KMS-11 (cell line): ENCODE data around the gene AIRE.

Source experiments
- H2AFZ ChIP-seq: fragments of 200-600 bp; sonication (generic); 2 replicates; pipeline ENCODE4 v1.6.1; 2016; ENCODE audit warnings: antibody characterized with exemption, mixed run types, low read depth
- H3K27ac ChIP-seq: fragments of 200-600 bp; sonication (generic); 2 replicates; pipeline ENCODE4 v1.6.1; 2016; ENCODE audit warnings: mild to moderate bottlenecking, mixed run types
- H3K27me3 ChIP-seq: fragments of 200-600 bp; sonication (generic); 2 replicates; pipeline ENCODE4 v1.6.1; 2017; ENCODE audit warnings: mild to moderate bottlenecking, low read depth, mixed run types, moderate library complexity; ENCODE audit not compliant: insufficient read depth
- H3K36me3 ChIP-seq: fragments of 200-600 bp; sonication (generic); 2 replicates; pipeline ENCODE4 v1.6.1; 2017; ENCODE audit warnings: mild to moderate bottlenecking, mixed run types; ENCODE audit not compliant: insufficient read depth
- H3K4me1 ChIP-seq: fragments of 200-600 bp; sonication (generic); 2 replicates; pipeline ENCODE4 v1.6.1; 2016; ENCODE audit warnings: mild to moderate bottlenecking, low read depth, mixed run types; ENCODE audit not compliant: poor library complexity, severe bottlenecking
- H3K4me2 ChIP-seq: fragments of 200-600 bp; sonication (generic); 2 replicates; pipeline ENCODE4 v1.7.0; 2016; ENCODE audit warnings: mild to moderate bottlenecking, mixed run types
- H3K4me3 ChIP-seq: fragments of 200-600 bp; sonication (generic); IDR thresholded peaks from 2 replicates; pipeline ENCODE4 v1.6.1; 2017; ENCODE audit warnings: low read depth, low read length, mixed read lengths; ENCODE audit not compliant: insufficient read depth
- H3K79me2 ChIP-seq: fragments of 200-600 bp; sonication (generic); 2 replicates; pipeline ENCODE4 v1.6.1; 2016; ENCODE audit warnings: low read depth, mixed run types; ENCODE audit not compliant: insufficient read depth
- H3K9ac ChIP-seq: fragments of 200-600 bp; sonication (generic); 2 replicates; pipeline ENCODE4 v1.6.1; 2016; ENCODE audit warnings: mild to moderate bottlenecking, mixed run types
- H4K20me1 ChIP-seq: fragments of 200-600 bp; sonication (generic); 2 replicates; pipeline ENCODE4 v1.6.1; 2016; ENCODE audit warnings: mild to moderate bottlenecking, mixed run types; ENCODE audit not compliant: insufficient read depth
- CTCF ChIP-seq: fragments of 200-600 bp; sonication (generic); conservative IDR thresholded peaks from 2 replicates; pipeline ENCODE4 v1.6.1; 2017; ENCODE audit warnings: low read depth, mild to moderate bottlenecking, antibody characterized with exemption, low read length, moderate library complexity, mixed read lengths

Gene AIRE

GRCh38 chr21:44310628-44311507, 25.2 kb downstream of the AIRE start:
- Histone ChIP-seq H3K4me1 (no peaks in the 10 kb centered on the region), H3K36me3 (no peaks in the 10 kb centered on the region), H3K4me3 (no peak overlapping the region), H3K79me2 (peaks cover 17% of the 10 kb centered on the region; the same call in 1 of the 2 replicates), H3K27me3 (no peaks in the 10 kb centered on the region), H4K20me1 (no peaks in the 10 kb centered on the region), H3K27ac (no peak overlapping the region), H2AFZ (no peak overlapping the region), H3K4me2 (no peak overlapping the region), H3K9ac (no peak overlapping the region)
- no peak for TF ChIP-seq CTCF

- Histone ChIP-seq H3K27me3 (no peaks in the 10 kb centered on the region), H3K9ac (no peak overlapping the region), H3K79me2 (peaks cover 7% of the 10 kb centered on the region; the same call in 1 of the 2 replicates), H3K4me3 (no peak overlapping the region), H3K4me1 (no peaks in the 10 kb centered on the region), H4K20me1 (no peaks in the 10 kb centered on the region), H3K27ac (no peak overlapping the region), H3K4me2 (no peak overlapping the region), H3K36me3 (no peaks in the 10 kb centered on the region), H2AFZ (no peak overlapping the region)
- no peak for TF ChIP-seq CTCF
These were observed 26.4 kb downstream of the AIRE start for GRCh38 chr21:44312089-44312488.

GRCh38 chr21:44312716-44313115, 27.0 kb downstream of the AIRE start:
- H4K20me1 ChIP-seq: no peaks in the 10 kb centered on the region

GRCh38 chr21:44313451-44313850, 27.8 kb downstream of the AIRE start:
- Histone ChIP-seq H4K20me1 (no peaks in the 10 kb centered on the region), H3K9ac (no peak overlapping the region), H3K27me3 (no peaks in the 10 kb centered on the region), H3K4me2 (no peak overlapping the region), H3K27ac (no peak overlapping the region), H3K4me1 (no peaks in the 10 kb centered on the region), H2AFZ (no peak overlapping the region), H3K36me3 (no peaks in the 10 kb centered on the region), H3K79me2 (no peaks in the 10 kb centered on the region), H3K4me3 (no peak overlapping the region)
- TF ChIP-seq CTCF: no peak

More at GRCh38 chr21:44312716-44313115, 27.0 kb downstream of the AIRE start:
- Histone ChIP-seq H3K4me2 (no peak overlapping the region), H3K27me3 (no peaks in the 10 kb centered on the region), H3K9ac (no peak overlapping the region), H3K36me3 (no peaks in the 10 kb centered on the region), H3K4me3 (no peak overlapping the region), H2AFZ (no peak overlapping the region), H3K4me1 (no peaks in the 10 kb centered on the region), H3K79me2 (peaks cover under 1% of the 10 kb centered on the region; the same call in 1 of the 2 replicates), H3K27ac (no peak overlapping the region)
- TF ChIP-seq CTCF: no peak
